Stimulated activated CD4-positive, alpha-beta T cell treated with anti-CD3 and anti-CD28 coated beads, Interleukin-2, amount 100 ng/mL, for 24 hours (primary cell): ENCODE data around the gene RDM1.

Experiments
- DNase-seq, 2 donors: peaks; one replicate each; pipeline ENCODE4 v3.0.0-alpha.2; 2020

RDM1 gene

GRCh38 chr17:35870906-35871819 lies 59.4 kb downstream of the RDM1 start:
- no peak for DNase-seq

GRCh38 chr17:35868737-35869136 lies 61.8 kb downstream of the RDM1 start, which contains the start of gene HEATR9:
HEATR9 (minus strand) TSS chr17:35868891; CDS start chr17:35868742, 149 bp downstream.
- DNase-seq, result no peak
